ENCODE data around the gene PKIB. TPM values are rescaled to one million over a fixed set of nuclear protein-coding genes. Genes with fewer than 3 reads are reported as not detected.

PKIB gene
- total RNA-seq, 1 donor from 2014 or later = 48.1 TPM

- H3K27ac Mint-ChIP-seq (ENCODE audit: unreplicated experiment) = no peak overlapping the region
- TF ChIP-seq, protein P1, sequence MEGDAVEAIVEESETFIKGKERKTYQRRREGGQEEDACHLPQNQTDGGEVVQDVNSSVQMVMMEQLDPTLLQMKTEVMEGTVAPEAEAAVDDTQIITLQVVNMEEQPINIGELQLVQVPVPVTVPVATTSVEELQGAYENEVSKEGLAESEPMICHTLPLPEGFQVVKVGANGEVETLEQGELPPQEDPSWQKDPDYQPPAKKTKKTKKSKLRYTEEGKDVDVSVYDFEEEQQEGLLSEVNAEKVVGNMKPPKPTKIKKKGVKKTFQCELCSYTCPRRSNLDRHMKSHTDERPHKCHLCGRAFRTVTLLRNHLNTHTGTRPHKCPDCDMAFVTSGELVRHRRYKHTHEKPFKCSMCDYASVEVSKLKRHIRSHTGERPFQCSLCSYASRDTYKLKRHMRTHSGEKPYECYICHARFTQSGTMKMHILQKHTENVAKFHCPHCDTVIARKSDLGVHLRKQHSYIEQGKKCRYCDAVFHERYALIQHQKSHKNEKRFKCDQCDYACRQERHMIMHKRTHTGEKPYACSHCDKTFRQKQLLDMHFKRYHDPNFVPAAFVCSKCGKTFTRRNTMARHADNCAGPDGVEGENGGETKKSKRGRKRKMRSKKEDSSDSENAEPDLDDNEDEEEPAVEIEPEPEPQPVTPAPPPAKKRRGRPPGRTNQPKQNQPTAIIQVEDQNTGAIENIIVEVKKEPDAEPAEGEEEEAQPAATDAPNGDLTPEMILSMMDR (IDR thresholded peaks at IDR 0.05; ENCODE audit: partially characterized antibody, unreplicated experiment) = no peak
- DNase-seq = no peak
- peaks cover 5% of the 10 kb centered on the region for H3K9me3 Mint-ChIP-seq (ENCODE audit: unreplicated experiment)
- H3K4me1 Mint-ChIP-seq (ENCODE audit: low read depth, unreplicated experiment) = peaks cover 9% of the 10 kb centered on the region
- H3K36me3 Mint-ChIP-seq (ENCODE audit: unreplicated experiment) = no peaks in the 10 kb centered on the region
- H3K27me3 Mint-ChIP-seq (ENCODE audit: unreplicated experiment) = peaks cover 2% of the 10 kb centered on the region
- H3K4me3 Mint-ChIP-seq (ENCODE audit: unreplicated experiment) = no peak overlapping the region
These were observed 43.8 kb downstream of the PKIB start for GRCh38 chr6:122654012-122654411.

- Mint-ChIP-seq H3K36me3 (ENCODE audit: unreplicated experiment) (no peaks in the 10 kb centered on the region), H3K27ac (ENCODE audit: unreplicated experiment) (no peak overlapping the region), H3K27me3 (ENCODE audit: unreplicated experiment) (peaks cover 2% of the 10 kb centered on the region), H3K9me3 (ENCODE audit: unreplicated experiment) (peaks cover 4% of the 10 kb centered on the region), H3K4me3 (ENCODE audit: unreplicated experiment) (no peak overlapping the region), H3K4me1 (ENCODE audit: low read depth, unreplicated experiment) (peaks cover 5% of the 10 kb centered on the region)
- no peak for DNase-seq
- TF ChIP-seq, protein P1 (IDR thresholded peaks at IDR 0.05; ENCODE audit: partially characterized antibody, unreplicated experiment) = no peak
These were observed 47.4 kb downstream of the PKIB start for GRCh38 chr6:122657601-122658000.

DNA sequence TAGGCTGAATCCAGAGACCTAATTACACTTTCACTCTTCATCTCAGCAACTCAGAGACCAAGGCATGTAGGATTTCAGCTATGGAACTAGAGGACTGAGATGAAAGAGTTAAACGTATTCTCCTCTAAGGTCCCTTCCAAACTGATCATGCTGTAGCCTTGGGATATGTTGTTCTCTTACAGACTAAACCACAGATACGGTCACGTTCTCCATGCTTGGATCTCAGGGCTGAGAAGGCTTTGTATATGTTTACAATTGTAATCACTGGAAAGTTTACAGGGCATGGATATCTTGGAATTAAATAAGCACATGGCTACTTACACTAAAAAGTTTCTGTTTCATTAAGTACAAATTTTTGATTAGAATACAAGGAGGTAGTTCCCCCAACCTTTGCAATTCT is 50.1 kb downstream of the PKIB start:
- Mint-ChIP-seq H3K4me3 (ENCODE audit: unreplicated experiment) (no peak overlapping the region), H3K27ac (ENCODE audit: unreplicated experiment) (no peak overlapping the region), H3K27me3 (ENCODE audit: unreplicated experiment) (no peaks in the 10 kb centered on the region), H3K36me3 (ENCODE audit: unreplicated experiment) (no peaks in the 10 kb centered on the region), H3K9me3 (ENCODE audit: unreplicated experiment) (peaks cover 2% of the 10 kb centered on the region), H3K4me1 (ENCODE audit: low read depth, unreplicated experiment) (peaks cover 6% of the 10 kb centered on the region)
- TF ChIP-seq, protein P1 (IDR thresholded peaks at IDR 0.05; ENCODE audit: partially characterized antibody, unreplicated experiment) = no peak
- DNase-seq = no peak

GRCh38 chr6:122663981-122664380 is 53.8 kb downstream of the PKIB start:
- DNase-seq = no peak
- TF ChIP-seq, protein P1 (IDR thresholded peaks at IDR 0.05; ENCODE audit: partially characterized antibody, unreplicated experiment) = no peak
- no peaks in the 10 kb centered on the region for H3K27me3 Mint-ChIP-seq (ENCODE audit: unreplicated experiment)
- no peak overlapping the region for H3K4me3 Mint-ChIP-seq (ENCODE audit: unreplicated experiment)
- peaks cover 2% of the 10 kb centered on the region for H3K9me3 Mint-ChIP-seq (ENCODE audit: unreplicated experiment)
- H3K36me3 Mint-ChIP-seq (ENCODE audit: unreplicated experiment) = no peaks in the 10 kb centered on the region
- H3K27ac Mint-ChIP-seq (ENCODE audit: unreplicated experiment) = peak overlapping the region; percentile 95
- H3K4me1 Mint-ChIP-seq (ENCODE audit: low read depth, unreplicated experiment) = peaks cover 6% of the 10 kb centered on the region

DNA sequence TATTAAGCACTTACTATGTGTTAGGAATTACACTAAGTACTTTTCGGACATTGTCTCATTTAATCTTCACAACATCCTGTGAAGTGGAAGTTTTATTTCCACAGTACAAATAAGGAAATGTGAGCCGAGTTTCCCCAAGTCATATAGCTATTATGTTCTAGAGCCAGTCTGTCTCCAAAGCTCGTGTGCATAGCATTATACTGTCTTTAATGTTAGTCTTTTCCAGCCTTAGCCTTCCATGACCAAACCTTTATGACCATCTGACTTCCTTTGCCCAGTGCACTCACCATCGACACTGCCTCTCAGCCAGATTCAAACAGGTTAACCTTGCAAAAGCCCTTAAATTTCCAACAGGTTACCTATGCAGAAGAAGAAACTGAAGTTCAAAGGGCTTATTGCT is 55.7 kb downstream of the PKIB start:
- Mint-ChIP-seq H3K4me1 (ENCODE audit: low read depth, unreplicated experiment) (peaks cover 6% of the 10 kb centered on the region), H3K4me3 (ENCODE audit: unreplicated experiment) (no peak overlapping the region), H3K27me3 (ENCODE audit: unreplicated experiment) (no peaks in the 10 kb centered on the region), H3K9me3 (ENCODE audit: unreplicated experiment) (peaks cover 2% of the 10 kb centered on the region), H3K36me3 (ENCODE audit: unreplicated experiment) (no peaks in the 10 kb centered on the region), H3K27ac (ENCODE audit: unreplicated experiment) (no peak overlapping the region)
- TF ChIP-seq, protein P1 (IDR thresholded peaks at IDR 0.05; ENCODE audit: partially characterized antibody, unreplicated experiment) = no peak
- no peak for DNase-seq

All from glutamatergic neuron (in vitro differentiated cells).